Right lobe of liver (tissue), 4 donors: ENCODE data around the gene AMBRA1.

Experiments
- POLR2A ChIP-seq: fragments of 450-650 bp; IDR thresholded peaks from one replicate; pipeline ENCODE4 v1.6.1; 2017; ENCODE audit warnings: antibody characterized with exemption, mild to moderate bottlenecking
- TF ChIP-seq, protein P1 (sequence below), 4 donors: fragments of 200-600 bp in 3 of 4; fragments of 450-650 bp in 1 of 4; IDR thresholded peaks; one replicate each; pipeline versions ENCODE4 v1.5.1 to v1.8.0; 2016 to 2022; ENCODE audit warnings: antibody characterized with exemption in 4 of 4, mild to moderate bottlenecking in 2 of 4
- donor health status: DM: no; HTN: no; CAD: no.
- donor health status: DM: no; HTN: no; CAD: no.
- donor health status: DM: no; HTN: yes; CAD: no.

GRCh38 chr11:46436113-46436512, 157.7 kb downstream of the AMBRA1 start:
- no peak for TF ChIP-seq POLR2A
- TF ChIP-seq, protein P1, sequence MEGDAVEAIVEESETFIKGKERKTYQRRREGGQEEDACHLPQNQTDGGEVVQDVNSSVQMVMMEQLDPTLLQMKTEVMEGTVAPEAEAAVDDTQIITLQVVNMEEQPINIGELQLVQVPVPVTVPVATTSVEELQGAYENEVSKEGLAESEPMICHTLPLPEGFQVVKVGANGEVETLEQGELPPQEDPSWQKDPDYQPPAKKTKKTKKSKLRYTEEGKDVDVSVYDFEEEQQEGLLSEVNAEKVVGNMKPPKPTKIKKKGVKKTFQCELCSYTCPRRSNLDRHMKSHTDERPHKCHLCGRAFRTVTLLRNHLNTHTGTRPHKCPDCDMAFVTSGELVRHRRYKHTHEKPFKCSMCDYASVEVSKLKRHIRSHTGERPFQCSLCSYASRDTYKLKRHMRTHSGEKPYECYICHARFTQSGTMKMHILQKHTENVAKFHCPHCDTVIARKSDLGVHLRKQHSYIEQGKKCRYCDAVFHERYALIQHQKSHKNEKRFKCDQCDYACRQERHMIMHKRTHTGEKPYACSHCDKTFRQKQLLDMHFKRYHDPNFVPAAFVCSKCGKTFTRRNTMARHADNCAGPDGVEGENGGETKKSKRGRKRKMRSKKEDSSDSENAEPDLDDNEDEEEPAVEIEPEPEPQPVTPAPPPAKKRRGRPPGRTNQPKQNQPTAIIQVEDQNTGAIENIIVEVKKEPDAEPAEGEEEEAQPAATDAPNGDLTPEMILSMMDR (IDR thresholded peaks at IDR 0.05): no peak
